ENCODE results near the gene TRAM2.

TRAM2 gene

GRCh38 chr6:52509281-52510212, 67.3 kb downstream of the TRAM2 start:
- no peak for DNase-seq (ENCODE audit: low read depth in 3 of 3)

GRCh38 chr6:52508261-52508739, 68.6 kb downstream of the TRAM2 start:
- DNase-seq (ENCODE audit: low read depth in 3 of 3): no peak

GRCh38 chr6:52507557-52508260, 69.2 kb downstream of the TRAM2 start:
- DNase-seq (ENCODE audit: low read depth in 3 of 3): no peak

- no peak for DNase-seq (ENCODE audit: low read depth in 3 of 3)
These were observed 70.4 kb downstream of the TRAM2 start for GRCh38 chr6:52506476-52506875.

GRCh38 chr6:52505726-52506409, 71.0 kb downstream of the TRAM2 start:
- no peak for DNase-seq (ENCODE audit: low read depth in 3 of 3)

- no peak for DNase-seq (ENCODE audit: low read depth in 3 of 3)
These were observed 72.1 kb downstream of the TRAM2 start for GRCh38 chr6:52504782-52505136.

- DNase-seq (ENCODE audit: low read depth in 3 of 3): no peak
These were observed 72.7 kb downstream of the TRAM2 start for GRCh38 chr6:52503851-52504781.

GRCh38 chr6:52503323-52503747, 73.5 kb downstream of the TRAM2 start:
- no peak for DNase-seq (ENCODE audit: low read depth in 3 of 3)

- no peak for DNase-seq (ENCODE audit: low read depth in 3 of 3)
These were observed 74.4 kb downstream of the TRAM2 start for GRCh38 chr6:52502306-52503029.

GRCh38 chr6:52500238-52501129, 76.4 kb downstream of the TRAM2 start:
- DNase-seq (ENCODE audit: low read depth in 3 of 3): no peak

GRCh38 chr6:52499681-52500236, 77.1 kb downstream of the TRAM2 start:
- no peak for DNase-seq (ENCODE audit: low read depth in 3 of 3)

GRCh38 chr6:52499026-52499425, 77.8 kb downstream of the TRAM2 start:
- no peak for DNase-seq (ENCODE audit: low read depth in 3 of 3)

GRCh38 chr6:52498538-52499017, 78.3 kb downstream of the TRAM2 start:
- no peak for DNase-seq (ENCODE audit: low read depth in 3 of 3)

GRCh38 chr6:52497652-52498408, 79.0 kb downstream of the TRAM2 start:
- DNase-seq (ENCODE audit: low read depth in 3 of 3): no peak

GRCh38 chr6:52496631-52497030, 80.2 kb downstream of the TRAM2 start:
- no peak for DNase-seq (ENCODE audit: low read depth in 3 of 3)

GRCh38 chr6:52495922-52496321, 80.9 kb downstream of the TRAM2 start:
- no peak for DNase-seq (ENCODE audit: low read depth in 3 of 3)

- DNase-seq (ENCODE audit: low read depth in 3 of 3): no peak
These were observed 82.4 kb downstream of the TRAM2 start for GRCh38 chr6:52494298-52495072.

All from stimulated activated CD4-positive, alpha-beta T cell treated with anti-CD3 and anti-CD28 coated beads, TNF-alpha, amount 100 ng/mL, for 4 hours (primary cell).